Renal cortical epithelial cell (primary cell): Measurements from ENCODE around the gene C12orf75. TPM values are rescaled to one million over a fixed set of nuclear protein-coding genes. Genes with fewer than 3 reads are reported as not detected.
"Not testable (repeated sequence)": the region's sequence is repeated elsewhere in the genome, so short reads cannot be mapped to it uniquely, and the experiment has no call there.

Source experiments
- DNase-seq: peaks from one replicate; pipeline ENCODE4 v3.0.0-alpha.2; 2011; ENCODE audit warnings: low read depth
- total RNA-seq: library from RNA; depleted of rRNA; stranded (reverse); fragments of >200 nt; gene quantifications from 2 replicates; pipeline ENCODE4 v1.2.3, GENCODE V29; 2014

C12orf75 gene
- total RNA-seq, 1 donor from 2014 or later, result 468 TPM

GRCh38 chr12:105336411-105336810, 5.9 kb downstream of the C12orf75 start:
- no peak for DNase-seq

GRCh38 chr12:105337391-105337790, 6.9 kb downstream of the C12orf75 start:
- no peak for DNase-seq

GRCh38 chr12:105338966-105339365, 8.5 kb downstream of the C12orf75 start:
- no peak for DNase-seq

GRCh38 chr12:105341010-105341409, 10.5 kb downstream of the C12orf75 start:
- DNase-seq, result peak; percentile 55

- DNase-seq, result not testable (repeated sequence)
Observed at GRCh38 chr12:105341620-105342019, 11.1 kb downstream of the C12orf75 start.

GRCh38 chr12:105342464-105342863, 12.0 kb downstream of the C12orf75 start:
- no peak for DNase-seq

- DNase-seq, result no peak
Observed at GRCh38 chr12:105343836-105344235, 13.3 kb downstream of the C12orf75 start.

- DNase-seq, result no peak
Observed at GRCh38 chr12:105347499-105347898, 17.0 kb downstream of the C12orf75 start.

- no peak for DNase-seq
Observed at GRCh38 chr12:105348142-105348541, 17.7 kb downstream of the C12orf75 start.

GRCh38 chr12:105348561-105348960, 18.1 kb downstream of the C12orf75 start:
- no peak for DNase-seq

- DNase-seq, result no peak
Observed at GRCh38 chr12:105349138-105349537, 18.6 kb downstream of the C12orf75 start.

GRCh38 chr12:105351523-105351922, 21.0 kb downstream of the C12orf75 start:
- no peak for DNase-seq

GRCh38 chr12:105352052-105352451, 21.6 kb downstream of the C12orf75 start:
- no peak for DNase-seq

GRCh38 chr12:105352940-105353635, 22.6 kb downstream of the C12orf75 start:
- peak; percentile 79 for DNase-seq

GRCh38 chr12:105355752-105356151, 25.3 kb downstream of the C12orf75 start:
- peak; percentile 82 for DNase-seq

- peak; percentile 40 for DNase-seq
Observed at GRCh38 chr12:105357162-105357691, 26.7 kb downstream of the C12orf75 start.

GRCh38 chr12:105358789-105359188, 28.3 kb downstream of the C12orf75 start:
- DNase-seq, result no peak

GRCh38 chr12:105359856-105360255, 29.4 kb downstream of the C12orf75 start:
- no peak for DNase-seq

- no peak for DNase-seq
Observed at GRCh38 chr12:105363890-105364289, 33.4 kb downstream of the C12orf75 start.

- DNase-seq, result no peak
Observed at GRCh38 chr12:105365231-105365630, 34.7 kb downstream of the C12orf75 start.

- DNase-seq, result no peak
Observed at GRCh38 chr12:105368047-105368646, 37.7 kb downstream of the C12orf75 start.

GRCh38 chr12:105369014-105369413, 38.5 kb downstream of the C12orf75 start:
- peak; percentile 57 for DNase-seq

- DNase-seq, result no peak
Observed at GRCh38 chr12:105374303-105374702, 43.8 kb downstream of the C12orf75 start.
